Measurements from ENCODE around the gene USP17L10.
"Not testable (repeated sequence)": the region's sequence is repeated elsewhere in the genome, so short reads cannot be mapped to it uniquely, and the experiment has no call there.

USP17L10 gene, protein sequence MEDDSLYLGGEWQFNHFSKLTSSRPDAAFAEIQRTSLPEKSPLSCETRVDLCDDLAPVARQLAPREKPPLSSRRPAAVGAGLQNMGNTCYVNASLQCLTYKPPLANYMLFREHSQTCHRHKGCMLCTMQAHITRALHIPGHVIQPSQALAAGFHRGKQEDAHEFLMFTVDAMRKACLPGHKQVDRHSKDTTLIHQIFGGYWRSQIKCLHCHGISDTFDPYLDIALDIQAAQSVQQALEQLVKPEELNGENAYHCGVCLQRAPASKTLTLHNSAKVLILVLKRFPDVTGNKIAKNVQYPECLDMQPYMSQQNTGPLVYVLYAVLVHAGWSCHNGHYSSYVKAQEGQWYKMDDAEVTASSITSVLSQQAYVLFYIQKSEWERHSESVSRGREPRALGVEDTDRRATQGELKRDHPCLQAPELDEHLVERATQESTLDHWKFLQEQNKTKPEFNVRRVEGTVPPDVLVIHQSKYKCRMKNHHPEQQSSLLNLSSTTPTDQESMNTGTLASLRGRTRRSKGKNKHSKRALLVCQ

DNA sequence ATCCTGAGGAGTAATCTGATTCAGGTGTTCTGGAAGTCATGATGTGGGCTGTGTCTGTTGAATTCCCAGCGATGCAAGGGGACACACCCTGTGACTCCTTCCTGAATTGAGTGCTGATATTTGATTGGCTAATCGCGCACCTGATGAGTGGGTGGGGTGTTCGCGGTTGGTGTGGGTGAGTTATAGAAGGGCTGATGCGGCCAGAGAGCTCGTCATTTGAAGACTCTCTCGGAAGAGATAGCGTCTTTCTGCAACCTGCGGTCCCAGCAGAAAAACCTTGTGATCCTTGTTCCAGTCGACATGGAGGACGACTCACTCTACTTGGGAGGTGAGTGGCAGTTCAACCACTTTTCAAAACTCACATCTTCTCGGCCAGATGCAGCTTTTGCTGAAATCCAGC, at the start of gene USP17L10:
USP17L10 (plus strand) TSS at position 301 of the 400 bp plus-strand sequence; CDS start at position 301, 0 bp downstream.
- DNase-seq (ENCODE audit: low spot score), result not testable (repeated sequence)

DNA sequence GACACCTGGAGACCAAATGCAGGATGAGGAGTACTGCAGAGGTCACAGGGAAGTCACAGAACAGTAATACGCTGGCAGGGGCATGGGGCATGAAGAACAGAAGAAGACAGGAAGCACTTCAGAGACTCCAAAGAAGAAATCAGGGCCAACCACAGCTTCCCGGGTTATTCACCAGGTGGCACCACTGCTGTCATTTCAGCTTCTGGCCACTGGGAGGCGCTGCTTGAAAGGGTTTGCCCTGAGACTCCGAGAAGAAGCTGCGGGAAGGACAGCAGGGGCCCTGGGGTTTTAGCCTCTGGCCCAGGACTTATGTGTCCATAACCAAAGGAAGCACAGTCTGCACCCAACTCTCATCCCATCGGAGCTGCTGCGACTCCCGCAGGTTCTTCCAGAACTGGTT, 44.5 kb upstream of the USP17L10 start:
- not testable (repeated sequence) for DNase-seq (ENCODE audit: low spot score)

DNA sequence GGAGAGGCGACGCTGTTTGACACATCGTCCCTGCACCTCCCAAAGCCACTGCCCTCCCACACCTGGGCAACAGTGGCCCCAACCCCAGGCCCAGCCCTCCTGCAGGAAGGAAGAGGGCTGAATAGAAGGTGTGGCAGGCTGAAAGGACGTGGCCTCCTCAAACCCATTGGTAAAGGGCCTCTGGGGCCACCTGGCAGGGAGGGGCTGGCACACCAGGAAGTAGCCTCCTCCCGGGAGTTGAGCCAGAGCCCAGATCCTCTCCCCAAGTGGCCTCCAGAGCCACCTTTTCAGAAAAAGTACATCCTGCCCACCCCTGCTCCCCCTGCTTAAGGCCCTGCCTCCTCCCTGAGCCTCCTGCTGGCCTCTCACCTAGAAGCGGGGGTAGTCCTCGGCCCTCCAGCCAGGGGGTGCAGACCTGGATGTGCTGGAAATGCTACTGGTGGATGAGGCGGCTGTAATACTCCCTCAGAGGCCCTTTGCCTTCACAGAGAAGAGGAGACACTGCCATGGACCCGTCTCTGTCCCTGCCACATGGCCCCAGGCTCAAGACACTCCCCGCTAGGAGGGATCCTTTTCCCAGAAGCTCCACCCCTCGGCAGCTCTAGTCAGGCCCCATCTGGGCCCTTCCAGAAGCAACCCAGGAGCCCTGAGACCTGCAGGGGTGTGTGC, 40.5 kb upstream of the USP17L10 start, which contains the start of gene FAM90A26:
FAM90A26 (plus strand) TSS at position 619 of the 669 bp plus-strand sequence. CDS start 2,764 bp downstream, outside the sequence.
- not testable (repeated sequence) for DNase-seq (ENCODE audit: low spot score)

DNA sequence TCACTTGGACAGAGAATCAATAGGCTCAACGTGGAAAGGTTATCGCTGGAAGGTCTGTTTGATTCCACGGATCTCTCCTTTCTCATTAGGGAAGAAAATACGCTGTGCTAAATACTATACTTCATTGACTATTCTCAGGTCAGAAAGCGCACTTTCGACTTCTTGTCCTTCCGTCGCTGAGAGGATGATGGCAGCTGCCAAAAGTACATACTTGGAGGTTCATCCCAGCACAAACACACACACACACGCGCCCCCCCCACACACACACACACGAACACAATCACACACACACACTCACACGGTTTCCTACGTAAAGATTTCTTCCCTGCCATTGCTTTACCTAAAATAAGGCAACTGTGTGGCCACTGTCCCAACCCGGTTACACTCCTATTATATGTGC, 4.2 kb downstream of the USP17L10 start:
- not testable (repeated sequence) for DNase-seq (ENCODE audit: low spot score)

DNA sequence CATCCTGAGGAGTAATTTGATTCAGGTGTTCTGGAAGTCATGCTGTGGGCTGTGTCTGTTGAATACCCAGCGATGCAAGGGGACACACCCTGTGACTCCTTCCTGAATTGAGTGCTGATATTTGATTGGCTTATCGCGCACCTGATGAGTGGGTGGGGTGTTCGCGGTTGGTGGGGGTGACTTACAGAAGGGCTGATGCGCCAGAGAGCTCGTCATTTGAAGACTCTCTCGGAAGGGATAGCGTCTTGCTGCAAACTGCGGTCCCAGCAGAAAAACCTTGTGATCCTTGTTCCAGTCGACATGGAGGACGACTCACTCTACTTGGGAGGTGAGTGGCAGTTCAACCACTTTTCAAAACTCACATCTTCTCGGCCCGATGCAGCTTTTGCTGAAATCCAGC, 4.6 kb downstream of the USP17L10 start, which contains the start of gene USP17L11:
USP17L11 (plus strand) TSS at position 301 of the 400 bp plus-strand sequence; CDS start at position 301, 0 bp downstream.
- not testable (repeated sequence) for DNase-seq (ENCODE audit: low spot score)

DNA sequence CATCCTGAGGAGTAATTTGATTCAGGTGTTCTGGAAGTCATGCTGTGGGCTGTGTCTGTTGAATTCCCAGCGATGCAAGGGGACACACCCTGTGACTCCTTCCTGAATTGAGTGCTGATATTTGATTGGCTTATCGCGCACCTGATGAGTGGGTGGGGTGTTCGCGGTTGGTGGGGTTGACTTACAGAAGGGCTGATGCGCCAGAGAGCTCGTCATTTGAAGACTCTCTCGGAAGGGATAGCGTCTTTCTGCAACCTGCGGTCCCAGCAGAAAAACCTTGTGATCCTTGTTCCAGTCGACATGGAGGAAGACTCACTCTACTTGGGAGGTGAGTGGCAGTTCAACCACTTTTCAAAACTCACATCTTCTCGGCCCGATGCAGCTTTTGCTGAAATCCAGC, 9.4 kb downstream of the USP17L10 start, which contains the start of gene USP17L12:
USP17L12 (plus strand) TSS at position 301 of the 400 bp plus-strand sequence; CDS start at position 301, 0 bp downstream.
- DNase-seq (ENCODE audit: low spot score), result not testable (repeated sequence)

DNA sequence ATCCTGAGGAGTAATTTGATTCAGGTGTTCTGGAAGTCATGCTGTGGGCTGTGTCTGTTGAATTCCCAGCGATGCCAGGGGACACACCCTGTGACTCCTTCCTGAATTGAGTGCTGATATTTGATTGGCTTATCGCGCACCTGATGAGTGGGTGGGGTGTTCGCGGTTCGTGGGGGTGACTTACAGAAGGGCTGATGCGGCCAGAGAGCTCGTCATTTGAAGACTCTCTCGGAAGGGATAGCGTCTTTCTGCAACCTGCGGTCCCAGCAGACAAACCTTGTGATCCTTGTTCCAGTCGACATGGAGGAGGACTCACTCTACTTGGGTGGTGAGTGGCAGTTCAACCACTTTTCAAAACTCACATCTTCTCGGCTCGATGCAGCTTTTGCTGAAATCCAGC, 14.1 kb downstream of the USP17L10 start, which contains the start of gene USP17L13:
USP17L13 (plus strand) TSS at position 301 of the 400 bp plus-strand sequence; CDS start at position 301, 0 bp downstream.
- DNase-seq (ENCODE audit: low spot score), result not testable (repeated sequence)

DNA sequence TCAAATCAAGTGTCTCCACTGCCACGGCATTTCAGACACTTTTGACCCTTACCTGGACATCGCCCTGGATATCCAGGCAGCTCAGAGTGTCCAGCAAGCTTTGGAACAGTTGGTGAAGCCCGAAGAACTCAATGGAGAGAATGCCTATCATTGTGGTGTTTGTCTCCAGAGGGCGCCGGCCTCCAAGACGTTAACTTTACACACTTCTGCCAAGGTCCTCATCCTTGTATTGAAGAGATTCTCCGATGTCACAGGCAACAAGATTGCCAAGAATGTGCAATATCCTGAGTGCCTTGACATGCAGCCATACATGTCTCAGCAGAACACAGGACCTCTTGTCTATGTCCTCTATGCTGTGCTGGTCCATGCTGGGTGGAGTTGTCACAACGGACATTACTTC, 19.8 kb downstream of the USP17L10 start:
- DNase-seq (ENCODE audit: low spot score), result not testable (repeated sequence)

DNA sequence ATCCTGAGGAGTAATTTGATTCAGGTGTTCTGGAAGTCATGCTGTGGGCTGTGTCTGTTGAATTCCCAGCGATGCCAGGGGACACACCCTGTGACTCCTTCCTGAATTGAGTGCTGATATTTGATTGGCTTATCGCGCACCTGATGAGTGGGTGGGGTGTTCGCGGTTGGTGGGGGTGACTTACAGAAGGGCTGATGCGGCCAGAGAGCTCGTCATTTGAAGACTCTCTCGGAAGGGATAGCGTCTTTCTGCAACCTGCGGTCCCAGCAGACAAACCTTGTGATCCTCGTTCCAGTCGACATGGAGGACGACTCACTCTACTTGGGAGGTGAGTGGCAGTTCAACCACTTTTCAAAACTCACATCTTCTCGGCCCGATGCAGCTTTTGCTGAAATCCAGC, 23.6 kb downstream of the USP17L10 start, which contains the start of gene USP17L15:
USP17L15 (plus strand) TSS at position 301 of the 400 bp plus-strand sequence; CDS start at position 301, 0 bp downstream.
- not testable (repeated sequence) for DNase-seq (ENCODE audit: low spot score)

DNA sequence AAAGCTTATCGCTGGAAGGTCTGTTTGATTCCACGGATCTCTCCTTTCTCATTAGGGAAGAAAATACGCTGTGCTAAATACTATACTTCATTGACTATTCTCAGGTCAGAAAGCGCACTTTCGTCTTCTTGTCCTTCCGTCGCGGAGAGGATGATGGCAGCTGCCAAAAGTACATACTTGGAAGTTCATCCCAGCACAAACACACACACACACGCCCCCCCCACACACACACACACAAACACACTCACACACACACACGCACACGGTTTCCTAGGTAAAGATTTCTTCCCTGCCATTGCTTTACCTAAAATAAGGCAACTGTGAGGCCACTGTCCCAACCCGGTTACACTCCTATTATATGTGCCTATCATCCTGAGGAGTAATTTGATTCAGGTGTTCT, 28.0 kb downstream of the USP17L10 start:
- DNase-seq (ENCODE audit: low spot score), result not testable (repeated sequence)

DNA sequence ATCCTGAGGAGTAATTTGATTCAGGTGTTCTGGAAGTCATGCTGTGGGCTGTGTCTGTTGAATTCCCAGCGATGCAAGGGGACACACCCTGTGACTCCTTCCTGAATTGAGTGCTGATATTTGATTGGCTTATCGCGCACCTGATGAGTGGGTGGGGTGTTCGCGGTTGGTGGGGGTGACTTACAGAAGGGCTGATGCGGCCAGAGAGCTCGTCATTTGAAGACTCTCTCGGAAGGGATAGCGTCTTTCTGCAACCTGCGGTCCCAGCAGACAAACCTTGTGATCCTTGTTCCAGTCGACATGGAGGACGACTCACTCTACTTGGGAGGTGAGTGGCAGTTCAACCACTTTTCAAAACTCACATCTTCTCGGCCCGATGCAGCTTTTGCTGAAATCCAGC, 33.1 kb downstream of the USP17L10 start, which contains the start of gene USP17L17:
USP17L17 (plus strand) TSS at position 301 of the 400 bp plus-strand sequence; CDS start at position 301, 0 bp downstream.
- DNase-seq (ENCODE audit: low spot score), result not testable (repeated sequence)

DNA sequence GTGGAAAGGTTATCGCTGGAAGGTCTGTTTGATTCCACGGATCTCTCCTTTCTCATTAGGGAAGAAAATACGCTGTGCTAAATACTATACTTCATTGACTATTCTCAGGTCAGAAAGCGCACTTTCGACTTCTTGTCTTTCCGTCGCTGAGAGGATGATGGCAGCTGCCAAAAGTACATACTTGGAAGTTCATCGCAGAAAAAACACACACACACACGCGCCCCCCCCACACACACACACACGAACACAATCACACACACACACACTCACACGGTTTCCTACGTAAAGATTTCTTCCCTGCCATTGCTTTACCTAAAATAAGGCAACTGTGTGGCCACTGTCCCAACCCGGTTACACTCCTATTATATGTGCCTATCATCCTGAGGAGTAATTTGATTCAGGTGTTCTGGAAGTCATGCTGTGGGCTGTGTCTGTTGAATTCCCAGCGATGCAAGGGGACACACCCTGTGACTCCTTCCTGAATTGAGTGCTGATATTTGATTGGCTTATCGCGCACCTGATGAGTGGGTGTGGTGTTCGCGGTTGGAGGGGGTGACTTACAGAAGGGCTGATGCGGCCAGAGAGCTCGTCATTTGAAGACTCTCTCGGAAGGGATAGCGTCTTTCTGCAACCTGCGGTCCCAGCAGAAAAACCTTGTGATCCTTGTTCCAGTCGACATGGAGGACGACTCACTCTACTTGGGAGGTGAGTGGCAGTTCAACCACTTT, 37.7 kb downstream of the USP17L10 start, which contains the start of gene USP17L18:
USP17L18 (plus strand) TSS at position 678 of the 728 bp plus-strand sequence; CDS start at position 678, 0 bp downstream.
- not testable (repeated sequence) for DNase-seq (ENCODE audit: low spot score)

DNA sequence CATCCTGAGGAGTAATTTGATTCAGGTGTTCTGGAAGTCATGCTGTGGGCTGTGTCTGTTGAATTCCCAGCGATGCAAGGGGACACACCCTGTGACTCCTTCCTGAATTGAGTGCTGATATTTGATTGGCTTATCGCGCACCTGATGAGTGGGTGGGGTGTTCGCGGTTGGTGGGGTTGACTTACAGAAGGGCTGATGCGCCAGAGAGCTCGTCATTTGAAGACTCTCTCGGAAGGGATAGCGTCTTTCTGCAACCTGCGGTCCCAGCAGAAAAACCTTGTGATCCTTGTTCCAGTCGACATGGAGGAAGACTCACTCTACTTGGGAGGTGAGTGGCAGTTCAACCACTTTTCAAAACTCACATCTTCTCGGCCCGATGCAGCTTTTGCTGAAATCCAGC, 42.6 kb downstream of the USP17L10 start, which contains the start of gene USP17L19:
USP17L19 (plus strand) TSS at position 301 of the 400 bp plus-strand sequence; CDS start at position 301, 0 bp downstream.
- not testable (repeated sequence) for DNase-seq (ENCODE audit: low spot score)

DNA sequence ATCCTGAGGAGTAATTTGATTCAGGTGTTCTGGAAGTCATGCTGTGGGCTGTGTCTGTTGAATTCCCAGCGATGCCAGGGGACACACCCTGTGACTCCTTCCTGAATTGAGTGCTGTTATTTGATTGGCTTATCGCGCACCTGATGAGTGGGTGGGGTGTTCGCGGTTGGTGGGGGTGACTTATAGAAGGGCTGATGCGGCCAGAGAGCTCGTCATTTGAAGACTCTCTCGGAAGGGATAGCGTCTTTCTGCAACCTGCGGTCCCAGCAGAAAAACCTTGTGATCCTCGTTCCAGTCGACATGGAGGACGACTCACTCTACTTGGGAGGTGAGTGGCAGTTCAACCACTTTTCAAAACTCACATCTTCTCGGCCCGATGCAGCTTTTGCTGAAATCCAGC, 47.4 kb downstream of the USP17L10 start, which contains the start of gene USP17L20:
USP17L20 (plus strand) TSS at position 301 of the 400 bp plus-strand sequence; CDS start at position 301, 0 bp downstream.
- DNase-seq (ENCODE audit: low spot score), result not testable (repeated sequence)
